PC-9 (cell line): ENCODE data around the gene PVALB.

Source experiments
- CTCF ChIP-seq: fragments of 200-600 bp; sonication (generic); conservative IDR thresholded peaks from 2 replicates; pipeline ENCODE4 v1.6.1; 2017; ENCODE audit warnings: mixed run types, antibody characterized with exemption, mild to moderate bottlenecking, moderate library complexity
- EZH2 ChIP-seq: fragments of 200-600 bp; sonication (generic); IDR thresholded peaks from 2 replicates; pipeline ENCODE4 v1.8.0; 2017; ENCODE audit warnings: antibody characterized with exemption, low read depth

- TF ChIP-seq EZH2 (no peak), CTCF (no peak)
Observed at GRCh38 chr22:36863979-36864378, 47.1 kb upstream of the PVALB start.
